T-cell (primary cell): ENCODE measurements around the gene MGAT5. TPM values are rescaled to one million over a fixed set of nuclear protein-coding genes. Genes with fewer than 3 reads are reported as not detected.

Experiments used
- ATAC-seq, 4 experiments: fragments of 200-7000 bp in 3 of 4; fragments of 150-1000 bp in 1 of 4; cut with Tn5 transposase; replicated peaks in 1 of 4; 1 replicate in 3 of 4; 2 replicates in 1 of 4; pipeline ENCODE4 v1.10.0; 2021; ENCODE audit warnings: moderate library complexity in 3 of 4, mild to moderate bottlenecking in 2 of 4, moderate number of reproducible peaks in 1 of 4
- CTCF ChIA-PET, 2 donors: fragments of 300-600 bp; sonication (Branson Sonifier 250); formaldehyde crosslinking; loops; one replicate each; lab custom pipeline; 2022; ENCODE audit warnings: antibody characterized with exemption in 2 of 2; lab: Charles Lee
- POLR2A ChIA-PET, 2 donors: fragments of 300-600 bp; sonication (Branson Sonifier 250); formaldehyde crosslinking; loops; one replicate each; lab custom pipeline; 2022; ENCODE audit warnings: antibody characterized with exemption in 2 of 2; lab: Charles Lee
- DNase-seq, 35 experiments: peaks; one replicate each; pipeline versions ENCODE4 v3.0.0 to v3.0.0-alpha.2; 2013 to 2023
- H3K27ac ChIP-seq: one replicate; pipeline ENCODE4 v1.5.1; 2013; ENCODE audit warnings: low read length
- H3K27me3 ChIP-seq, 2 experiments: replicated peaks in 1 of 2; 1 replicate in 1 of 2; 2 replicates in 1 of 2; pipeline versions ENCODE4 v1.6.1 to v1.7.0; 2013; ENCODE audit warnings: low read length in 1 of 2, mixed read lengths in 1 of 2; ENCODE audit not compliant: control insufficient read depth in 2 of 2, insufficient read depth in 2 of 2; ENCODE audit errors: extremely low read depth in 1 of 2
- H3K36me3 ChIP-seq, 2 donors: 1 replicate in 1 of 2; 2 replicates in 1 of 2; pipeline versions ENCODE4 v1.6.1 to v1.7.0; 2013; ENCODE audit warnings: low read length in 1 of 2; ENCODE audit not compliant: control insufficient read depth in 2 of 2, insufficient read depth in 1 of 2; ENCODE audit errors: extremely low read depth in 1 of 2
- H3K4me1 ChIP-seq, 2 experiments: 1 replicate in 1 of 2; 2 replicates in 1 of 2; pipeline versions ENCODE4 v1.6.1 to v1.7.0; 2013; ENCODE audit warnings: low read length in 2 of 2, mixed read lengths in 1 of 2; ENCODE audit not compliant: insufficient read depth in 2 of 2, control insufficient read depth in 1 of 2; ENCODE audit errors: extremely low read depth in 1 of 2
- H3K4me3 ChIP-seq, 2 donors: 1 replicate in 1 of 2; 2 replicates in 1 of 2; pipeline versions ENCODE4 v1.5.1 to v1.7.0; 2013; ENCODE audit warnings: mild to moderate bottlenecking in 2 of 2, low read length in 1 of 2, moderate library complexity in 1 of 2; ENCODE audit not compliant: control insufficient read depth in 1 of 2; ENCODE audit errors: extremely low read depth in 1 of 2
- H3K9me3 ChIP-seq: 2 replicates; pipeline ENCODE4 v1.7.0; 2013
- H3K27ac Mint-ChIP-seq, 2 donors: one replicate each; pipeline ENCODE4 v1.8.0; 2020 to 2021; ENCODE audit warnings: mild to moderate bottlenecking in 2 of 2, mixed read lengths in 2 of 2
- H3K27me3 Mint-ChIP-seq, 2 donors: one replicate each; pipeline ENCODE4 v1.8.0; 2021 to 2022; ENCODE audit warnings: mixed read lengths in 2 of 2
- H3K36me3 Mint-ChIP-seq: one replicate; pipeline ENCODE4 v1.8.0; 2021; ENCODE audit warnings: mixed read lengths
- H3K4me1 Mint-ChIP-seq, 3 donors: one replicate each; pipeline ENCODE4 v1.8.0; 2020 to 2022; ENCODE audit warnings: mixed read lengths in 3 of 3, mild to moderate bottlenecking in 1 of 3
- H3K4me3 Mint-ChIP-seq, 3 donors: one replicate each; pipeline ENCODE4 v1.8.0; 2020 to 2022; ENCODE audit warnings: mild to moderate bottlenecking in 3 of 3, mixed read lengths in 3 of 3, moderate library complexity in 3 of 3
- H3K9me3 Mint-ChIP-seq, 3 donors: one replicate each; pipeline ENCODE4 v1.8.0; 2020 to 2022; ENCODE audit warnings: mixed read lengths in 3 of 3
- WGBS: methylation state at CpG from one replicate; pipeline ENCODE4 v1.1.5; 2013; ENCODE audit warnings: missing lambda C conversion rate; ENCODE audit not compliant: insufficient coverage; 5-methylcytosine and 5-hydroxymethylcytosine counted together
- total RNA-seq, 35 experiments: library from RNA in 6 of 35; stranded (reverse) in 6 of 35; fragments of 120-200 nt in 1 of 35; gene quantifications; one replicate each; pipeline versions ENCODE4 v1.2.1 to v1.2.4 and lab custom pipeline; 2013 to 2026

MGAT5 gene
- total RNA-seq, 5 donors from 2014 or later (not counting 1 experiment from before 2014, with no cell fraction given): 61.1 to 94.9 (median 81.8) TPM

GRCh38 chr2:134245340-134245984 lies 8.4 kb upstream of the MGAT5 start:
- no peaks in the 10 kb centered on the region for H3K27me3 ChIP-seq
- H3K27ac Mint-ChIP-seq: peak overlapping the region; percentile 50 to 82
- H3K4me3 Mint-ChIP-seq: peak overlapping the region in 2 of 3 donors; percentile 26 to 37
- no peaks in the 10 kb centered on the region for H3K36me3 ChIP-seq
- peaks cover 87 to 95% (median 94%) of the 10 kb centered on the region in 3 donors for H3K4me1 Mint-ChIP-seq
- no peaks in the 10 kb centered on the region for H3K27me3 Mint-ChIP-seq
- DNase-seq (peak; percentile 45 to 84 (median 71)), ATAC-seq (peak; percentile 33 to 61 (median 41))
- H3K9me3 ChIP-seq: no peaks in the 10 kb centered on the region
- H3K36me3 Mint-ChIP-seq: peaks cover 3% of the 10 kb centered on the region
- H3K9me3 Mint-ChIP-seq: no peaks in the 10 kb centered on the region
- ChIA-PET POLR2A (no interaction called here), CTCF (interaction anchor here (0.6 to 5.0 kb wide), 38 partner anchors 9 to 1486 kb away, joined by 3 to 76 read pairs (median 5); partner anchors contain the start of gene MGAT5 (in 1 of the 2))
- no peak overlapping the region for H3K4me3 ChIP-seq
- 0% methylated on average over 1 of the region's 2 CpGs for WGBS
- peak overlapping the region; percentile 13 for H3K27ac ChIP-seq
- peaks cover 50 to 64% of the 10 kb centered on the region in 2 experiments for H3K4me1 ChIP-seq

GRCh38 chr2:134246154-134246874 lies 7.6 kb upstream of the MGAT5 start:
- H3K9me3 Mint-ChIP-seq: no peaks in the 10 kb centered on the region
- ChIA-PET CTCF (interaction anchor here (0.5 to 5.0 kb wide), 31 partner anchors 8 to 1487 kb away, joined by 3 to 76 read pairs (median 5); partner anchors contain the start of gene MGAT5 (in 1 of the 2)), POLR2A (interaction anchor here in 1 of 2 donors (0.6 kb wide), 1 partner anchor 115 kb away, joined by 3 read pairs; no protein-coding TSS in a partner anchor)
- no peak for ATAC-seq
- H3K4me3 Mint-ChIP-seq: peak overlapping the region; percentile 10 to 64 (median 37)
- no peak overlapping the region for H3K27ac ChIP-seq
- H3K27me3 Mint-ChIP-seq: no peaks in the 10 kb centered on the region
- H3K9me3 ChIP-seq: no peaks in the 10 kb centered on the region
- H3K4me1 Mint-ChIP-seq: peaks cover 93 to 98% (median 97%) of the 10 kb centered on the region in 3 donors
- peak overlapping the region; percentile 83 to 85 for H3K27ac Mint-ChIP-seq
- no peaks in the 10 kb centered on the region for H3K27me3 ChIP-seq
- H3K4me1 ChIP-seq: peaks cover 56 to 71% of the 10 kb centered on the region in 2 experiments
- no peak overlapping the region for H3K4me3 ChIP-seq
- H3K36me3 Mint-ChIP-seq: peaks cover 3% of the 10 kb centered on the region
- H3K36me3 ChIP-seq: no peaks in the 10 kb centered on the region
- no peak for DNase-seq
- 60% methylated on average over 1 of the region's 7 CpGs for WGBS

GRCh38 chr2:134247679-134248078 lies 6.2 kb upstream of the MGAT5 start:
- no peak for DNase-seq
- ChIA-PET CTCF (interaction anchor here in 1 of 2 donors (0.9 kb wide), 1 partner anchor 12 kb away, joined by 4 read pairs; no protein-coding TSS in a partner anchor), POLR2A (no interaction called here)
- Histone ChIP-seq H3K4me1 (peaks cover 68 to 79% of the 10 kb centered on the region in 2 experiments), H3K27ac (peak overlapping the region; percentile 8), H3K4me3 (no peak overlapping the region), H3K27me3 (no peaks in the 10 kb centered on the region), H3K9me3 (no peaks in the 10 kb centered on the region), H3K36me3 (no peaks in the 10 kb centered on the region)
- Mint-ChIP-seq H3K36me3 (peaks cover 11% of the 10 kb centered on the region), H3K27me3 (no peaks in the 10 kb centered on the region), H3K4me1 (peaks cover 98% of the 10 kb centered on the region in 3 donors), H3K27ac (peak overlapping the region; percentile 83 to 85), H3K9me3 (no peaks in the 10 kb centered on the region), H3K4me3 (peak overlapping the region in 1 of 3 donors; percentile 11)
- no CpG with 5 or more reads among the region's 1 CpG for WGBS
- no peak for ATAC-seq

- Histone ChIP-seq H3K27me3 (no peaks in the 10 kb centered on the region), H3K4me3 (no peak overlapping the region), H3K36me3 (peaks cover 0 to under 1% of the 10 kb centered on the region in 2 donors), H3K9me3 (no peaks in the 10 kb centered on the region), H3K27ac (no peak overlapping the region), H3K4me1 (peaks cover 76 to 80% of the 10 kb centered on the region in 2 experiments)
- 83% methylated on average over 2 of the region's 2 CpGs for WGBS
- ChIA-PET CTCF (no interaction called here), POLR2A (no interaction called here)
- Mint-ChIP-seq H3K4me1 (peaks cover 97 to 100% (median 98%) of the 10 kb centered on the region in 3 donors), H3K36me3 (peaks cover 14% of the 10 kb centered on the region), H3K9me3 (no peaks in the 10 kb centered on the region), H3K27me3 (no peaks in the 10 kb centered on the region), H3K4me3 (no peak overlapping the region), H3K27ac (peak overlapping the region; percentile 47 to 63)
- ATAC-seq: no peak
- DNase-seq: no peak
These were observed 5.0 kb upstream of the MGAT5 start for GRCh38 chr2:134248913-134249312.

- Mint-ChIP-seq H3K4me3 (peak overlapping the region; percentile 1 to 49 (median 9)), H3K9me3 (no peaks in the 10 kb centered on the region), H3K36me3 (peaks cover 22% of the 10 kb centered on the region), H3K4me1 (peaks cover 97 to 100% (median 97%) of the 10 kb centered on the region in 3 donors), H3K27me3 (no peaks in the 10 kb centered on the region), H3K27ac (peak overlapping the region; percentile 47 to 63)
- Histone ChIP-seq H3K4me1 (peaks cover 76% of the 10 kb centered on the region in 2 experiments), H3K36me3 (peaks cover 0 to 9% of the 10 kb centered on the region in 2 donors), H3K9me3 (no peaks in the 10 kb centered on the region), H3K4me3 (no peak overlapping the region), H3K27ac (peak overlapping the region; percentile 40), H3K27me3 (no peaks in the 10 kb centered on the region)
- POLR2A ChIA-PET: interaction anchor here in 1 of 2 donors (0.6 to 0.9 kb wide), 2 partner anchors 66 kb away, joined by 3 read pairs; no protein-coding TSS in a partner anchor
- CTCF ChIA-PET: interaction anchor here in 1 of 2 donors (1.6 to 1.8 kb wide), 2 partner anchors 132 to 162 kb away, joined by 6 read pairs; no protein-coding TSS in a partner anchor
- ATAC-seq (peak in 2 of 4 experiments; percentile 24 to 41), DNase-seq (no peak)
- WGBS: 0% methylated on average over 1 of the region's 2 CpGs
These were observed 4.1 kb upstream of the MGAT5 start for GRCh38 chr2:134249755-134250154.
